Measurements from ENCODE around the gene GPR39.

The GPR39 gene

DNA sequence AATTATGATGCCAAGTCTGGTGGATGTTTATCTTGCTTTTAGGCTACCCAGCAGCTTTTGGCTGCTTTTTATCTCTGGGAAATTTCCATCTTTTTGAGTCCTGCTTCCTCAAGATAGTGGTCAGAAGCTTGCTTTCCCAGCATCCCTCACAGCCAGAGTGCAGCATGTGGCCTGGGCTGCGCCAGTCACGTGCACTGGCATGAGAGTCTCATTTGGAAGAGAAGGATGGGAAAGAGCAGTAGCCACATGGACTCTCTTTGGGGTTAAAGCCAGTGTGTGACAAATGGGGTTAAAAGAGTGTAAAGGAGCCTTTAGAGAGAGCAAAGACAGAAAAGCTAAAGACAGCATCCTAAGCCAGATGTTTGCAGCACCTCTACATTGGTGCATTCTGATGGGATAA lies 12.7 kb downstream of the GPR39 start:
- no peaks in the 10 kb centered on the region for H3K79me2 ChIP-seq (ENCODE audit: low read length)
- no peak overlapping the region for H3K27ac ChIP-seq (ENCODE audit: low read length)
- no peaks in the 10 kb centered on the region for H4K20me1 ChIP-seq (ENCODE audit: insufficient read depth, low read length)
- no peak overlapping the region for H2AFZ ChIP-seq (ENCODE audit: low read length)
- TF ChIP-seq EZH2phosphoT487 (IDR thresholded peaks at IDR 0.05; ENCODE audit: low read length) (no peak), EZH2 (optimal IDR thresholded peaks at IDR 0.05; ENCODE audit: low read depth, low read length) (no peak)
- TF ChIP-seq, protein P1, sequence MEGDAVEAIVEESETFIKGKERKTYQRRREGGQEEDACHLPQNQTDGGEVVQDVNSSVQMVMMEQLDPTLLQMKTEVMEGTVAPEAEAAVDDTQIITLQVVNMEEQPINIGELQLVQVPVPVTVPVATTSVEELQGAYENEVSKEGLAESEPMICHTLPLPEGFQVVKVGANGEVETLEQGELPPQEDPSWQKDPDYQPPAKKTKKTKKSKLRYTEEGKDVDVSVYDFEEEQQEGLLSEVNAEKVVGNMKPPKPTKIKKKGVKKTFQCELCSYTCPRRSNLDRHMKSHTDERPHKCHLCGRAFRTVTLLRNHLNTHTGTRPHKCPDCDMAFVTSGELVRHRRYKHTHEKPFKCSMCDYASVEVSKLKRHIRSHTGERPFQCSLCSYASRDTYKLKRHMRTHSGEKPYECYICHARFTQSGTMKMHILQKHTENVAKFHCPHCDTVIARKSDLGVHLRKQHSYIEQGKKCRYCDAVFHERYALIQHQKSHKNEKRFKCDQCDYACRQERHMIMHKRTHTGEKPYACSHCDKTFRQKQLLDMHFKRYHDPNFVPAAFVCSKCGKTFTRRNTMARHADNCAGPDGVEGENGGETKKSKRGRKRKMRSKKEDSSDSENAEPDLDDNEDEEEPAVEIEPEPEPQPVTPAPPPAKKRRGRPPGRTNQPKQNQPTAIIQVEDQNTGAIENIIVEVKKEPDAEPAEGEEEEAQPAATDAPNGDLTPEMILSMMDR (IDR thresholded peaks at IDR 0.05; ENCODE audit: low read length), result no peak
- no peak overlapping the region for H3K9ac ChIP-seq (ENCODE audit: low read length)
- H3K9me3 ChIP-seq (replicated peaks; ENCODE audit: insufficient read depth, low read length), result no peaks in the 10 kb centered on the region
- no peaks in the 10 kb centered on the region for H3K9me2 ChIP-seq (replicated peaks; ENCODE audit: insufficient read depth, low read length)
- no peaks in the 10 kb centered on the region for H3K27me3 ChIP-seq (replicated peaks; ENCODE audit: insufficient read depth, low read length)
- no peak overlapping the region for H3K4me3 ChIP-seq (ENCODE audit: low read length)
- H3F3A ChIP-seq (ENCODE audit: insufficient read depth, low read length), result no peaks in the 10 kb centered on the region
- no peak overlapping the region for H3K4me2 ChIP-seq (ENCODE audit: low read depth, low read length)
- no peaks in the 10 kb centered on the region for H3K36me3 ChIP-seq (replicated peaks; ENCODE audit: insufficient read depth, low read length)
- DNase-seq, result no peak
- H3K4me1 ChIP-seq (ENCODE audit: low read length), result no peaks in the 10 kb centered on the region

DNA sequence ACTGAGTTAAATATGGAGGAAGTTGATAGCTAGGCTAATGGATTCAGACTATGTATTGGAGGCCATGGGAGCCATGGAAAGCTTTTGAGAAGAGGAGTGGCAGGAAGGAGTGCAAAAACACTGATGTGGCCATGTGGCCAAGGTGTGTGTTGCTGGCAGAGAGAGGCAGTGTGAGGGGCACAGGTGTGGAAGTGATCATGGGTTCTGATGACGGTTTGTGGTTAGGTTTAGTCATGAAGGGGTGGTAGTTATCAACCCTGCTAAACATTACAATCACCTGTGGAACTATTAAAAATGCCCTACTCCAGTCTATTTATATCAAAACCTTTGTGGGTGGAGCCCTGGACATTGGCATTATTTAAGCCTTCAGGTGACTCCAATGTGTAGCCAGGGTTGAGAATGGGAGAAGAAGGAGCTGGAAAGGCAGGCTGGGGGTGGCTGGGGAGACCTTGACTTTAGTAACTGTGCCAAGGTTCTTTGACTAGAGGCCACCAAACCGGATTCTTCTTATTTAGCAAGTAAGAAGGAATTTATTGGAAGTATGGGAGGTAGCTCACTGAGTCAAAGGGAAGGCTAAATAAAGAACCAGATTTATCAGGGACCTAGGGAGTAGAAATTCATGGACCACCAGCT lies 13.5 kb downstream of the GPR39 start:
- Histone ChIP-seq H3K4me3 (ENCODE audit: low read length) (no peak overlapping the region), H3K27ac (ENCODE audit: low read length) (no peak overlapping the region), H3K9me2 (replicated peaks; ENCODE audit: insufficient read depth, low read length) (no peaks in the 10 kb centered on the region), H3K4me2 (ENCODE audit: low read depth, low read length) (no peak overlapping the region), H3K4me1 (ENCODE audit: low read length) (no peaks in the 10 kb centered on the region), H3K27me3 (replicated peaks; ENCODE audit: insufficient read depth, low read length) (no peaks in the 10 kb centered on the region), H2AFZ (ENCODE audit: low read length) (no peak overlapping the region), H3K9ac (ENCODE audit: low read length) (no peak overlapping the region), H3F3A (ENCODE audit: insufficient read depth, low read length) (no peaks in the 10 kb centered on the region), H3K79me2 (ENCODE audit: low read length) (no peaks in the 10 kb centered on the region), H3K9me3 (replicated peaks; ENCODE audit: insufficient read depth, low read length) (no peaks in the 10 kb centered on the region), H3K36me3 (replicated peaks; ENCODE audit: insufficient read depth, low read length) (no peaks in the 10 kb centered on the region), H4K20me1 (ENCODE audit: insufficient read depth, low read length) (no peaks in the 10 kb centered on the region)
- TF ChIP-seq, protein P1 (IDR thresholded peaks at IDR 0.05; ENCODE audit: low read length), result no peak
- TF ChIP-seq EZH2phosphoT487 (IDR thresholded peaks at IDR 0.05; ENCODE audit: low read length), result no peak
- no peak for TF ChIP-seq EZH2 (optimal IDR thresholded peaks at IDR 0.05; ENCODE audit: low read depth, low read length)
- DNase-seq, result peak; percentile 15

DNA sequence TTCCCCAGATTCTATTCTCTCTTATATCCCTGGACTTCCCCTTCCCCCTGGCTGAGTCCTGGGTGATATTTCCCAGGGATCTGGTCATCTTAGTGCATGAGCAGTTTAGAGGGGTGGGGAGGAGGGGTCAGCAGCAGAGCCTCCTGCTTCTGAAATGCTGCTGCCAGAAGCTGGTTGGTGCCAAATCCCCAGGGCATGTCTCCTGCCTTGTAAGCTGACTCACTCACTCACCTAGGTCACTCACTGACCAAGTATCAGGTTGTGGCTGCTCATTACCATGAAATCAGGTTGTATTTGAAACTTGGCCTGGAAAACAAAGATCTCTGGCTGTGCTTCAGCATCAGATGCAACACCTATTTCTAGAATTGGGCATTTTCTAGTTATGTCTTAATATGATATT lies 14.3 kb downstream of the GPR39 start:
- H3K4me2 ChIP-seq (ENCODE audit: low read depth, low read length), result no peak overlapping the region
- H3K9me2 ChIP-seq (replicated peaks; ENCODE audit: insufficient read depth, low read length), result no peaks in the 10 kb centered on the region
- no peak for DNase-seq
- TF ChIP-seq EZH2phosphoT487 (IDR thresholded peaks at IDR 0.05; ENCODE audit: low read length) (no peak), EZH2 (optimal IDR thresholded peaks at IDR 0.05; ENCODE audit: low read depth, low read length) (no peak)
- TF ChIP-seq, protein P1 (IDR thresholded peaks at IDR 0.05; ENCODE audit: low read length), result no peak
- no peaks in the 10 kb centered on the region for H3K36me3 ChIP-seq (replicated peaks; ENCODE audit: insufficient read depth, low read length)
- H3K4me1 ChIP-seq (ENCODE audit: low read length), result no peaks in the 10 kb centered on the region
- H3K27ac ChIP-seq (ENCODE audit: low read length), result no peak overlapping the region
- H4K20me1 ChIP-seq (ENCODE audit: insufficient read depth, low read length), result no peaks in the 10 kb centered on the region
- no peaks in the 10 kb centered on the region for H3F3A ChIP-seq (ENCODE audit: insufficient read depth, low read length)
- H3K79me2 ChIP-seq (ENCODE audit: low read length), result no peaks in the 10 kb centered on the region
- H2AFZ ChIP-seq (ENCODE audit: low read length), result no peak overlapping the region
- no peaks in the 10 kb centered on the region for H3K27me3 ChIP-seq (replicated peaks; ENCODE audit: insufficient read depth, low read length)
- H3K4me3 ChIP-seq (ENCODE audit: low read length), result no peak overlapping the region
- H3K9me3 ChIP-seq (replicated peaks; ENCODE audit: insufficient read depth, low read length), result no peaks in the 10 kb centered on the region
- no peak overlapping the region for H3K9ac ChIP-seq (ENCODE audit: low read length)
